NCI-H2227 treated with DMSO at 0.1 percent for 48 hours (cell line): ENCODE results near the gene FANCE.

Experiments used
- DNase-seq: peaks from one replicate; lab custom pipeline; 2025; lab: John Stamatoyannopoulos, UW

FANCE gene

GRCh38 chr6:35468181-35468979 lies 16.2 kb downstream of the FANCE start, which contains the start of gene RPL10A:
Gene RPL10A (plus strand): TSS chr6:35468401. CDS start chr6:35468435, 34 bp downstream.
- DNase-seq, result peak; percentile 96

GRCh38 chr6:35468980-35469750 lies 17.0 kb downstream of the FANCE start:
- DNase-seq, result no peak

DNA sequence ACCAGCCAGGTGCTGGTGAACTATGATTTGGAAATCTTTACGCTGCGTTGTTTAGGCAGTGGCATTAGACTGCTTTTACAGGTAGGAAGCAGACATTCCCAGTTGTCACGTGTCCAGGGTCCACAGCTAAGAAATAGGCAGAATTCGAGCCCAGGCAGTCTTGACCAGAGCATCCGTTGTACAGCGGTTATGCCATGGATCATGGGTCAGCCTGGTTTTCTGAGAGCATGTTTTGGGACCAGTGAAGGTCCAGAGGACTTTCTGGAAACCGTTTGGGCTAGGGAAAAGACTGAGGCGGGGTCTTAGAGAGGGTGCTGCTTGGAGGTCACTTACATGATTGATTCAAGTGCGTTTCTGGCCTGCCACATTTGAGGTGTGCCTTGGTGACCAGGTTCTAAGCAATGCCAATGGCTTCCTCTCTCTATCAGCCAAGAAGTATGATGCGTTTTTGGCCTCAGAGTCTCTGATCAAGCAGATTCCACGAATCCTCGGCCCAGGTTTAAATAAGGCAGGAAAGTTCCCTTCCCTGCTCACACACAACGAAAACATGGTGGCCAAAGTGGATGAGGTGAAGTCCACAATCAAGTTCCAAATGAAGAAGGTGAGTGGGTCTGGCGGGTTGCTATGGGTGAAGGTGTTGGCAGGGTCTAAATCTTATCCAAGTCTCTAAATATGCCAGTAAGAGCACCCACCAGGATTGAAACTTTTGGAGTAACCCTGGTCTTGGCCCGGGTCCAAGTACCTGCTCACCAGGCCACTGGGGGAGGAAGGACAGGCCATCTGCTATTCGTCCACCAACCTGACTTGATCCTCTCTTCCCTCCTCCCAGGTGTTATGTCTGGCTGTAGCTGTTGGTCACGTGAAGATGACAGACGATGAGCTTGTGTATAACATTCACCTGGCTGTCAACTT lies 17.9 kb downstream of the FANCE start:
- no peak for DNase-seq

DNA sequence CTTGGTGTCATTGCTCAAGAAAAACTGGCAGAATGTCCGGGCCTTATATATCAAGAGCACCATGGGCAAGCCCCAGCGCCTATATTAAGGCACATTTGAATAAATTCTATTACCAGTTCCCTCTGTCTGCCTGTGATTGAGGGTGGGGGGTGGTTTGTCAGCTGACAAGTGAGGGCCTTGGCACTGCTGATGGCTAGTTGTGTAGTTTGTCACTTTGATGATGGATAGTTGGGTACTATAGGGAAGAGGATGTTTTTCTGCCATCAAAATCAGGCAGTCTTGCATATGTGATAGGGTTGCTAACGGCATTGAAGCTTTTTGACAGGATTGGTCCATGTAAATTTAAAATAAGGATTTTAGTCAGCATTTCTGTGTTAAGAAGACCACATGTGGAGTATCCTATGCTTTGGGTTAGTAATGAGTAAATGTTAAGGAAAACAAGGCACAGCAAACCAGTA lies 18.6 kb downstream of the FANCE start:
- no peak for DNase-seq

GRCh38 chr6:35471836-35472345 lies 19.8 kb downstream of the FANCE start:
- DNase-seq, result no peak

DNA sequence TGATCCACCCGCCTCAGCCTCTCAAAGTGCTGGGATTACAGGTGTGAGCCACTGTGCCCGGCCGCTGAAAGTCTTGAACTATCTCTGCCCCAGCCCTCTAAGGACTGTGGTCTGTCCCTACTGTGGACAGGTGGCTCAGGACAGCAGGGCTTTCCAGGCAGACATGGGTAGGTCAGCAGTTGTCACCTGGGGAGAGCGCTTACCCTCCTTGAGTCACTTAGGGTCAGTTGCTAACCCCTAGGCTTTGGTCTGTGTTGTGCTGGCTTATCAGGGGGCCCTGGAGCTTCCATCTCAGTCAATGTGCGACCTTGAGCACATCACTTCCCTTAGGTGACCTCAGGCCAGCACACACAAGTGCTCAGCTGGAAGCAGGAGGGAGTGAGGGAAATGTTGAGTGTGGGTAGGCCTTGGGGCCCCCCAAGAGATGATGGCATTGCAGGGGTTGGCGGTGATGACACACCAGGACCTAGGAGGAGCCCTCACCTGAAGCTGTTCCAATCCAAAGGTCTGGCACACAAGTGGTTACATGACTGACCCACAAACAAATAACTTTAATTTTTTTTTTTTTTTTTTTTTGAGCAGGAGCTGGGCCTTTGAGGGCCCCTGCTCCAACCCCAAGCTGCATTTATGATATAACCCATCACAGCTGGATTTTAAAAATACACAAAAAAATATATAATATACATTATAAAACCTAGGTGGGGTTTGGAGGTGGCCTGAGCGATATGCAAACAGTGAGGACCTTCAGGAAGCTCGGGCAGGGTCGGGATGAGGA lies 21.1 kb downstream of the FANCE start:
- DNase-seq, result no peak

DNA sequence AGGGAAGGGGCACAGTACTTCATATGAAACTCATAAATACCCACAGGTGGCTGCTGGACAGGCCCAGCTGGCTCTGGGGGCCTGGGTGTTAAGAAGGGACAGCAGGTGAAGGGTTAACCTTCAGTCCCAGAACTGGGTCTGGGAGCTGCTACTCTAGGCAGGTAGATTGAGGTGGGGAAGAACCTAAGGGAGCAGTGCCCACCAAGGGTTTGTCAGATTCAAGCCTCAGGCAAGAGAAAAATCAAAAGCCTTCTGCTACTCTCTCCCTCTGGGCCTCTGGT lies 21.7 kb downstream of the FANCE start:
- no peak for DNase-seq

GRCh38 chr6:35474131-35474941 lies 22.2 kb downstream of the FANCE start:
- no peak for DNase-seq

GRCh38 chr6:35474942-35475570 lies 22.9 kb downstream of the FANCE start:
- no peak for DNase-seq

DNA sequence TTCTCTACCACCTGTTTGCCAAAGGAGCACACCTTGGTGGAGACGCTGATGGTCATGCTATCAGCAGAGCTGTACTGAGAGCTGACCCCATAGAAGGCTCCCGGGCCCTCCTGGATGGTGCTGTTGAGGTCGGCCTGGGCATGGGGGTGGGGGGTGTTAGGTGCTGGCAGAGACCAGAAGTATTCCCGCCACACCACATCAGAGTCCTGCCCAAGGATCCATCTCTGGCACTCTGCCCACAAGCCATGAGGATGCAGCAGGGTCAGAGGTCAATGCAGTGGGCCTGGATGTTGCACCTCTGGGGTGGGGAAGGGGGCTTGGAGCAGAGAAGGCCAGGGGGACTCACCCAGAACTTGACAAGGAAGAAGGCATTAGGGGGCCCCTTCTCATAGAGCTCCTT lies 23.4 kb downstream of the FANCE start:
- no peak for DNase-seq

GRCh38 chr6:35476004-35476403 lies 23.9 kb downstream of the FANCE start:
- DNase-seq, result no peak

GRCh38 chr6:35477028-35477427 lies 24.9 kb downstream of the FANCE start:
- DNase-seq, result no peak

DNA sequence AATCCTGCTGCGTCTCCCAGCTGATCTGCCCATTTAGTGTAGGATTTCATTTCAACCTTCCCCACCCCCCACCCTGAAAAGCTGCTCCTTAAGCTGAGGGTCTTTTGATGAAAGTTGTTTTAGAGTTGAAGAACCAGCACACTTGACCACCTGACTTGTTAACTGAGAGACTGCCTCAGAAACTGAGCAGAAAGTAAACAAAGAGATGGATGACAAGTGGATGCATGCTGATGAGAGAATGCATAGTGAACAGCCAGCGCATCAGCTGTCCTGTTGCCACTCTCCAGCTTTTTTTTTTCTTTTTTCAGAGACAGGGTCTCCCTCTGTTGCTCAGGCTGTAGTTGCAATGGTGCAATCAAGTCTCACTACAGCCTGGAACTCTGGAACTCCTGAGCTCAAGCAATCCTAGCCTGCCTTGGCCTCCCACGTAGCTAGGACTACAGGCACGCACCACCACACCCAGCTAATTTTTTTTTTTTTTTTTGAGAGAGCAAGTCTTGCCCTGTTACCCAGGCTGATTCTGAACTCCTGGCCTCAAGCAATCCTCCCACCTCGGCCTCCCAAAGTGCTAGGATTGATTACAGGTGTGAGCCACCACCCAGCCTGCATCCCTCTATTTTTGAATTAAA lies 25.5 kb downstream of the FANCE start:
- no peak for DNase-seq

- no peak for DNase-seq
Measured at GRCh38 chr6:35478259-35478658, 26.1 kb downstream of the FANCE start.

- DNase-seq, result no peak
Measured at GRCh38 chr6:35480176-35480575, 28.0 kb downstream of the FANCE start.

GRCh38 chr6:35481226-35481625 lies 29.1 kb downstream of the FANCE start:
- DNase-seq, result no peak

DNA sequence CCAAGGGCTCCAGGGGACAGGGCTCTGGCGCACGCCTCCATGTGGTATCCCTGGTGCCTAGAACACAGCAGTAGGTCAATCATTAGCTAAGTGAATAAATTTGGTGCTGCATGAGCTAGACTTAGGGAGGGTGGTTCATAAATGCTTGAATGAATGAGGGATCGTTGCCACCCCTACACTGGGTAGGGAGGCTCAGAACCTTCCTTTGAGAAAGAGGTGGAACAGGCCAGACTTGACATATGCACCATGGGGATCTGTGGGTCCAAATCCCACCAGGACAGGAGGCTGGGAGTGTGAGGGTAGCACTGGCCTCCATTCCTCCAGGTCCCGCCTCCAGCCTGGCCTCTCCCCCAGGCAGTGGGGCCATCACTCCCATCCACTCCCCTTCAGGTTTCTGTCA lies 30.9 kb downstream of the FANCE start:
- no peak for DNase-seq

- no peak for DNase-seq
Measured at GRCh38 chr6:35483490-35483889, 31.4 kb downstream of the FANCE start.

DNA sequence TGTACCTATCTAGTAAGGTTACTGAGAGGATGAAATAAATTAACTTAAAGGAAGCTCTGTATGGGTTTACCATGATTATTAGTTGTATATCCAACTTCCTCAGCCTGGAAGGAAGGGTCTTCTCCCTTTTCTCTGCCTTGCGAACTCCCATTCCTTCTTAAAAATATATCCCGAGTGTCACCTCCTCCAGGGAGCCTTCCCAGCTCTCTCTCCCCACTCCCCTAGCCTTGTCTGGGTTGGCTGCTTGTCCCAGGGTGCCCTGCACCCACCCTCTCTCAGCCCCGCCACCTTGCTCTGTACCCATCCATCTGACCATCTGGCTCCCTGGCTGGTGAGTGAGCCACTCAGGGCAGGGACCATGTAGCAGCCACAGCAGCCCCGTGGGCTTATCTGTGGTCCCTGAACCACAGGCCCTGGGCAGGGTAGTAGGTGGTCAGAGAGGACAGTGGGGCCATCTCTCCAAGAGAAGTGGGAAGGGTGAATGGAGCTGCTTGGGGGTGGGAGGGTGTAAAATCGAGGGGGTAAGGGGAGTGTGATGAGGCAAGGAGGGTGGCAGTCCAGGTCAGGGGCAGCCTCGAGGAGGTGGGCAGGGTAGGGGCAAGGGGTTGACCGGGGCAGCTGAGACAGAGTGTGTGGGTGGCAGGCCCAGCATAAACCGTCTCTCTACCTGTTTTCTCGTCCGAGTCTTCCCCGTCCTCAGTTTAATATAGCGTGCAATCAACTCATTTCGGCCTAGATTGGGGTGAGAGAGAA lies 31.9 kb downstream of the FANCE start:
- DNase-seq, result no peak
